Measurements from ENCODE around the gene RPL5. TPM values are rescaled to one million over a fixed set of nuclear protein-coding genes. Genes with fewer than 3 reads are reported as not detected.

The RPL5 gene
- total and polyA plus RNA-seq, 9 of the 15 experiments (the other 6 are each of a cell fraction or from before 2014, with no cell fraction given) = 1,467 to 4,252 (median 2,454) TPM

DNA sequence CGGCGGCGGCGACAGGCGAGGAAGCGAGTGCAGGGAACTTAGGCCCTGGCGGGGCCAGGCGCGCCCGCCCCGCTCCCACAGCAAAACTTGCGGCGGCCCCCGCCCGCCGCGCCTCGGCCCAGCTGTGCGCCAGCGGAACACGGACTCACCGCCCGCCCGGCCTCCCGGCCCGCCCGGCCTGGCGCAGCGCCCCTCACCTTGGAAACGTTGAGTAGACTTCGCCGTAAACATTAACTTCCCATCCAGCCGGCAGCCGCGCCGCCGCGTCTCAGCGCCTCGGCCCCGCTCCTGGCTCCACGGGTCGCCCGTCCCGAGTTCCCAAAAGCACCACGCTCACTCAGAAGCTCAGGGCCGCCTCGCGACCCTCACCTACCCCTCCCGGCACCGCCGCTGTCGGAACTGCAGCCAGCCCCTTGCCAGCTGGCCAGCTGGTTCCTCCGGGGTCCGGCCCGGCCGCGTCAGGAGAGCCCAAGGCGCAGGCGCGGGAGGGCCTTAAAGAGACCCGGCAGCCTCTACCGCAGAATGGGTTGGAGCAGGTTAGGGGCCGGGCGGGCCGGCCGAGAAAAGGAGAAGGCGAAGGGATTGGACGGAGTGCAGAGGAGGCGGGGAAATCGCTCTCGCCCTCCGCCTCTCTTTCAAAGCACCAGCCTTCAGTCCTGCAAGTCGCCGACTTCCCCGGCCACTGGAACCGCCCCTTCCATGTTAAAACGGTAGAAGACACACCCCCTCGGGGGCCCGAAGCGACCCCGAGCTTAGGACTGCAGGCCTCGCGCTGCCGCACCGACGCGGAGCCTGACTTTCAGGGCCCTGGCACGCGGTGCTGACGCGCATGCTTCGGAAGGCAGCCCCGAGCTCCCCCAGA is 47.0 kb upstream of the RPL5 start, which contains the start of gene EVI5 (continued):
- TF ChIP-seq, protein P1, sequence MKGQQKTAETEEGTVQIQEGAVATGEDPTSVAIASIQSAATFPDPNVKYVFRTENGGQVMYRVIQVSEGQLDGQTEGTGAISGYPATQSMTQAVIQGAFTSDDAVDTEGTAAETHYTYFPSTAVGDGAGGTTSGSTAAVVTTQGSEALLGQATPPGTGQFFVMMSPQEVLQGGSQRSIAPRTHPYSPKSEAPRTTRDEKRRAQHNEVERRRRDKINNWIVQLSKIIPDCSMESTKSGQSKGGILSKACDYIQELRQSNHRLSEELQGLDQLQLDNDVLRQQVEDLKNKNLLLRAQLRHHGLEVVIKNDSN (CRISPR knock-in tag; IDR thresholded peaks at IDR 0.05) = peak; percentile 39; the same call in 1 of the 2 replicates
- peak; percentile 78 for TF ChIP-seq CXXC5 (CRISPR knock-in tag; IDR thresholded peaks at IDR 0.05)
- TF ChIP-seq TEAD4 (IDR thresholded peaks at IDR 0.05; ENCODE audit: low read length) = peak; percentile 53
- no peak for TF ChIP-seq TEAD4 (CRISPR knock-in tag; IDR thresholded peaks at IDR 0.05; ENCODE audit: borderline replicate concordance)
- no peak for TF ChIP-seq PBX2 (CRISPR knock-in tag; IDR thresholded peaks at IDR 0.05; ENCODE audit: low read depth)
- no peak for TF ChIP-seq PBX2 (tag; conservative IDR thresholded peaks at IDR 0.05; ENCODE audit: low read depth)
- TF ChIP-seq ATF3 (IDR thresholded peaks at IDR 0.05) = no peak
- peak; percentile 88; the same call in 1 of the 2 replicates for TF ChIP-seq ATF3 (CRISPR knock-in tag; conservative IDR thresholded peaks at IDR 0.05)
- peak; percentile 79 to 86; a peak in 3 of 4 replicates for TF ChIP-seq SIN3A (IDR thresholded peaks at IDR 0.05; ENCODE audit: borderline replicate concordance in 2 of 2, control insufficient read depth in 1 of 2, low read depth in 2 of 2, low read length in 2 of 2)
- TF ChIP-seq GABPB1 (CRISPR knock-in tag; IDR thresholded peaks at IDR 0.05) = peak; percentile 49; the same call in 1 of the 2 replicates
- TF ChIP-seq FOXK2 (conservative IDR thresholded peaks at IDR 0.05 in 1 of 2, IDR thresholded peaks at IDR 0.05 in 1 of 2; ENCODE audit: low read depth in 2 of 2) = no peak
- peak; percentile 65 for TF ChIP-seq ATF7 (IDR thresholded peaks at IDR 0.05)
- no peak for TF ChIP-seq MIER1 (IDR thresholded peaks at IDR 0.05; ENCODE audit: low read depth)
- TF ChIP-seq NFYB (IDR thresholded peaks at IDR 0.05; ENCODE audit: extremely low read depth, insufficient read length) = no peak
- peak; percentile 100 for TF ChIP-seq MAX (CRISPR knock-in tag; IDR thresholded peaks at IDR 0.05)
- TF ChIP-seq TRIM25 (IDR thresholded peaks at IDR 0.05; ENCODE audit: borderline replicate concordance) = no peak
- peak; percentile 98 for TF ChIP-seq TFAP4 (CRISPR knock-in tag; IDR thresholded peaks at IDR 0.05; ENCODE audit: borderline replicate concordance)
- peak; percentile 10; the same call in 1 of the 2 replicates for TF ChIP-seq HCFC1 (IDR thresholded peaks at IDR 0.05; ENCODE audit: low read depth, low read length)
- TF ChIP-seq SRF (CRISPR knock-in tag; IDR thresholded peaks at IDR 0.05) = no peak; a peak in 1 of 4 replicates

Data from K562 (cell line).